Stimulated activated CD4-positive, alpha-beta T cell treated with anti-CD3 and anti-CD28 coated beads, Interleukin-2, amount 100 ng/mL, for 48 hours (primary cell): ENCODE results near the gene AGR3.

ENCODE experiments used
- DNase-seq, 2 donors: peaks; one replicate each; pipeline ENCODE4 v3.0.0-alpha.2; 2020

AGR3 gene

GRCh38 chr7:16881844-16882243, at the start of gene AGR3:
AGR3 (minus strand) TSS chr7:16881983; CDS start chr7:16878618, 3,365 bp downstream.
- no peak for DNase-seq

- no peak for DNase-seq
Measured at GRCh38 chr7:16930946-16931345, 49.2 kb upstream of the AGR3 start.

- DNase-seq = no peak
Measured at GRCh38 chr7:16929146-16929762, 47.5 kb upstream of the AGR3 start.

GRCh38 chr7:16926861-16927260, 45.1 kb upstream of the AGR3 start:
- DNase-seq = no peak

- DNase-seq = no peak
Measured at GRCh38 chr7:16926283-16926682, 44.5 kb upstream of the AGR3 start.

GRCh38 chr7:16925609-16926008, 43.8 kb upstream of the AGR3 start:
- DNase-seq = no peak

- DNase-seq = no peak
Measured at GRCh38 chr7:16923019-16923418, 41.2 kb upstream of the AGR3 start.

- DNase-seq = no peak
Measured at GRCh38 chr7:16921644-16922257, 40.0 kb upstream of the AGR3 start.

GRCh38 chr7:16921151-16921550, 39.4 kb upstream of the AGR3 start:
- no peak for DNase-seq

- no peak for DNase-seq
Measured at GRCh38 chr7:16919440-16919839, 37.7 kb upstream of the AGR3 start.

GRCh38 chr7:16918288-16918895, 36.6 kb upstream of the AGR3 start:
- DNase-seq = peak in 1 of 2 donors; percentile 26

- no peak for DNase-seq
Measured at GRCh38 chr7:16916738-16917137, 35.0 kb upstream of the AGR3 start.

- no peak for DNase-seq
Measured at GRCh38 chr7:16916105-16916639, 34.4 kb upstream of the AGR3 start.

- no peak for DNase-seq
Measured at GRCh38 chr7:16915405-16915804, 33.6 kb upstream of the AGR3 start.

GRCh38 chr7:16914771-16915170, 33.0 kb upstream of the AGR3 start:
- no peak for DNase-seq

- DNase-seq = no peak
Measured at GRCh38 chr7:16913643-16914042, 31.9 kb upstream of the AGR3 start.

GRCh38 chr7:16912540-16912939, 30.8 kb upstream of the AGR3 start:
- no peak for DNase-seq

GRCh38 chr7:16908561-16908960, 26.8 kb upstream of the AGR3 start:
- no peak for DNase-seq

GRCh38 chr7:16905300-16906044, 23.7 kb upstream of the AGR3 start:
- DNase-seq = no peak

- DNase-seq = no peak
Measured at GRCh38 chr7:16904076-16904475, 22.3 kb upstream of the AGR3 start.

GRCh38 chr7:16900209-16900768, 18.5 kb upstream of the AGR3 start:
- DNase-seq = no peak

- no peak for DNase-seq
Measured at GRCh38 chr7:16891874-16892643, 10.3 kb upstream of the AGR3 start.
